Transverse colon (tissue), 4 donors: Measurements from ENCODE around the gene ZSCAN1.

ENCODE experiments used
- POLR2AphosphoS5 ChIP-seq, 3 donors: sonication (generic); formaldehyde crosslinking; IDR thresholded peaks; one replicate each; pipeline ENCODE4 v1.6.1; 2016; ENCODE audit warnings: antibody characterized with exemption in 3 of 3
- TF ChIP-seq, protein P1 (sequence below), 5 experiments: fragments of 200-600 bp in 3 of 5; fragments of 450-650 bp in 2 of 5; sonication (generic) in 3 of 5; IDR thresholded peaks; 1 replicate in 2 of 5; 2 replicates in 3 of 5; pipeline ENCODE4 v1.5.1; 2016 to 2017; ENCODE audit warnings: antibody characterized with exemption in 5 of 5, inconsistent platforms in 3 of 5, mild to moderate bottlenecking in 2 of 5, moderate library complexity in 1 of 5

DNA sequence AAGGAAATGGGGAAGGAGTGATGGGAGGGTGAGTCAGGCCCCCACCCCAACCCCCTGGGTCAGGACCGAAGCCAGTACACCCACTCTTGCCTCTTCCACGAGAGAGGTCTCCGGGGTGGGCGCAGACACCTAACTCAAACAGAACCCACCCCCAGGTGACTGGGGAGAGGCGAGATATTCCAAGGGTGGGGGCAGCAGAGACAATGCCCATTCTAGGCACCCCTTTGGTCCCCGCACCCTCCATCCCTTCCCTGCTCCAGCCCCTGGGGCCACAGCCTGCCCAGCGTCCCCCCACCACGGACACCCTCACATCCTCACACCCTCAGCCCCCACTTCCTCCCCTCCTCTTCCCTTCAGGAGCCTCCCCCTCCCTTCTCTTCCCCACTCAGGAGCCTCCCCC lies 63.5 kb downstream of the ZSCAN1 start:
- TF ChIP-seq, protein P1, sequence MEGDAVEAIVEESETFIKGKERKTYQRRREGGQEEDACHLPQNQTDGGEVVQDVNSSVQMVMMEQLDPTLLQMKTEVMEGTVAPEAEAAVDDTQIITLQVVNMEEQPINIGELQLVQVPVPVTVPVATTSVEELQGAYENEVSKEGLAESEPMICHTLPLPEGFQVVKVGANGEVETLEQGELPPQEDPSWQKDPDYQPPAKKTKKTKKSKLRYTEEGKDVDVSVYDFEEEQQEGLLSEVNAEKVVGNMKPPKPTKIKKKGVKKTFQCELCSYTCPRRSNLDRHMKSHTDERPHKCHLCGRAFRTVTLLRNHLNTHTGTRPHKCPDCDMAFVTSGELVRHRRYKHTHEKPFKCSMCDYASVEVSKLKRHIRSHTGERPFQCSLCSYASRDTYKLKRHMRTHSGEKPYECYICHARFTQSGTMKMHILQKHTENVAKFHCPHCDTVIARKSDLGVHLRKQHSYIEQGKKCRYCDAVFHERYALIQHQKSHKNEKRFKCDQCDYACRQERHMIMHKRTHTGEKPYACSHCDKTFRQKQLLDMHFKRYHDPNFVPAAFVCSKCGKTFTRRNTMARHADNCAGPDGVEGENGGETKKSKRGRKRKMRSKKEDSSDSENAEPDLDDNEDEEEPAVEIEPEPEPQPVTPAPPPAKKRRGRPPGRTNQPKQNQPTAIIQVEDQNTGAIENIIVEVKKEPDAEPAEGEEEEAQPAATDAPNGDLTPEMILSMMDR (IDR thresholded peaks at IDR 0.05) = no peak
- no peak for TF ChIP-seq POLR2AphosphoS5 (IDR thresholded peaks at IDR 0.05)
